Esophagus squamous epithelium (tissue), 5 donors: ENCODE measurements around the gene PARD3B. TPM values are rescaled to one million over a fixed set of nuclear protein-coding genes. Genes with fewer than 3 reads are reported as not detected.

Source experiments
- DNase-seq: peaks from one replicate; lab custom pipeline; 2025; lab: John Stamatoyannopoulos, UW
- H3K27ac ChIP-seq, 4 donors: fragments of 200-600 bp; sonication (generic); one replicate each; pipeline ENCODE4 v1.5.1; 2016 to 2019; ENCODE audit warnings: mild to moderate bottlenecking in 1 of 4
- H3K27me3 ChIP-seq, 4 donors: fragments of 200-600 bp; sonication (generic); 1 replicate in 3 of 4; 2 replicates in 1 of 4; pipeline versions ENCODE4 v1.5.1 to v1.6.0; 2017 to 2021; ENCODE audit warnings: antibody characterized with exemption in 1 of 4
- H3K36me3 ChIP-seq, 3 donors: fragments of 200-600 bp; sonication (generic); one replicate each; pipeline ENCODE4 v1.5.1; 2016 to 2019
- H3K4me1 ChIP-seq, 3 donors: fragments of 200-600 bp; sonication (generic); one replicate each; pipeline ENCODE4 v1.5.1; 2017 to 2019
- H3K4me3 ChIP-seq, 4 donors: fragments of 200-600 bp; sonication (generic); 1 replicate in 3 of 4; 2 replicates in 1 of 4; pipeline ENCODE4 v1.5.1; 2016 to 2019; ENCODE audit warnings: mild to moderate bottlenecking in 2 of 4, moderate library complexity in 1 of 4
- H3K9me3 ChIP-seq, 3 donors: fragments of 200-600 bp; sonication (generic); one replicate each; pipeline ENCODE4 v1.5.1; 2016 to 2019
- CTCF ChIP-seq, 6 experiments: fragments of 450-650 bp in 4 of 6; fragments of 200-600 bp in 2 of 6; sonication (generic) in 2 of 6; IDR thresholded peaks; one replicate each; pipeline ENCODE4 v1.5.1; 2016 to 2019; ENCODE audit warnings: antibody characterized with exemption in 6 of 6, mild to moderate bottlenecking in 4 of 6, moderate library complexity in 4 of 6
- POLR2A ChIP-seq, 4 donors: fragments of 450-650 bp; IDR thresholded peaks; one replicate each; pipeline ENCODE4 v1.6.1; 2017; ENCODE audit warnings: antibody characterized with exemption in 4 of 4, mild to moderate bottlenecking in 4 of 4, moderate library complexity in 3 of 4
- WGBS, 2 donors: methylation state at CpG; one replicate each; pipeline ENCODE4 v1.1.5; 2018; 5-methylcytosine and 5-hydroxymethylcytosine counted together
- intact Hi-C: fragments of 100-400 bp; cut with DNase I; formaldehyde crosslinking; loops from one replicate; pipeline ENCODE4 v1.15.0; 2022
- total RNA-seq, 4 donors: library from RNA; depleted of rRNA; stranded (reverse); fragments of >200 nt; gene quantifications; one replicate each; pipeline ENCODE4 v1.1.0, GENCODE V29; 2016
- donor health status: DM: yes; HTN: yes; CAD: no.

Gene PARD3B
- total RNA-seq, 4 donors from 2014 or later: 2.4 to 15.8 (median 4.3) TPM

DNA sequence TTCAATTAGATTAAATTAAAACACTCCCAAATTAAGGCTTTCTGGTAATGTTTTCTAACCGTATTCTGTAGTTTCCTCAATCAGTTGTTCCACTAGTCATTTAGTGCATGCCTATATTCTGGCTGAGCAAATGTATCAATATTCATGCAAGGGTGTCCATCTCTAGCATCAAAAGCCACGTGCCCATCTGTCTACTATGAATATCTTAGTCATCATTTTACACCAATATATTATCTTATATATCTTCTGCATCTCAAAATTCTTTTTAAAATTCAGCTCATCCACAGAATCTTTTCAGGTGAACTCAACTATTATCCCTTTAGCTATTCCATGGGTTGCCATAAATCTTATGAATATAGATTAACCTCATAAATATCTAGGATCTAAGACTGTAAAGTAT is 488.2 kb downstream of the PARD3B start:
- H3K4me3 ChIP-seq: no peak overlapping the region
- H3K27me3 ChIP-seq: no peaks in the 10 kb centered on the region
- no peak for DNase-seq
- H3K9me3 ChIP-seq: no peaks in the 10 kb centered on the region
- no peaks in the 10 kb centered on the region for H3K36me3 ChIP-seq
- TF ChIP-seq POLR2A (IDR thresholded peaks at IDR 0.05) (no peak), CTCF (IDR thresholded peaks at IDR 0.05) (no peak)
- intact Hi-C loops: no loop called here
- WGBS, 2 donors: 76 to 88% methylated on average over 2 of the region's 2 CpGs
- no peaks in the 10 kb centered on the region for H3K4me1 ChIP-seq
- no peak overlapping the region for H3K27ac ChIP-seq

DNA sequence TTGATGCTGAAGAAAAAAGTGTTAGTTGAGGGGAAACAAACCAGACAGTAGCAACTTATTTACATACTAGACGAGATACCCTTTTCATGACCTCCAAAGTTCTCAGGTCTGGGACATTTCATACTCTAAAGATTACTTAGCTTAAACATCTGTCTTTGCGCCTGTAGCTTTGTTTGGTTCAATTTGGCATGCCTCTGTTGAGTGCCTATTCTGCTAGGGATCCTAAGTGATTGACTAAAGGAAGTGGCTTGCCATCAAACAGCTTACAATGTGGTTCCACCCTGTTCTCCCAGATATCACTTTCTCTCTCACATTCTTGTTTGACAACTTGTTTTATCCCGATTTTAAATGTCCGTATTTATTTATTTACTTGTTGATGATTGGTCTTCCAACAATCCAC is 488.8 kb downstream of the PARD3B start:
- intact Hi-C loops: no loop called here
- H3K4me3 ChIP-seq: no peak overlapping the region
- no peaks in the 10 kb centered on the region for H3K36me3 ChIP-seq
- no peak for DNase-seq
- H3K27me3 ChIP-seq: no peaks in the 10 kb centered on the region
- H3K9me3 ChIP-seq: no peaks in the 10 kb centered on the region
- no peaks in the 10 kb centered on the region for H3K4me1 ChIP-seq
- no peak overlapping the region for H3K27ac ChIP-seq
- WGBS, 2 donors: 55 to 61% methylated on average over 4 of the region's 4 CpGs
- TF ChIP-seq POLR2A (IDR thresholded peaks at IDR 0.05): no peak
- TF ChIP-seq CTCF (IDR thresholded peaks at IDR 0.05): no peak

DNA sequence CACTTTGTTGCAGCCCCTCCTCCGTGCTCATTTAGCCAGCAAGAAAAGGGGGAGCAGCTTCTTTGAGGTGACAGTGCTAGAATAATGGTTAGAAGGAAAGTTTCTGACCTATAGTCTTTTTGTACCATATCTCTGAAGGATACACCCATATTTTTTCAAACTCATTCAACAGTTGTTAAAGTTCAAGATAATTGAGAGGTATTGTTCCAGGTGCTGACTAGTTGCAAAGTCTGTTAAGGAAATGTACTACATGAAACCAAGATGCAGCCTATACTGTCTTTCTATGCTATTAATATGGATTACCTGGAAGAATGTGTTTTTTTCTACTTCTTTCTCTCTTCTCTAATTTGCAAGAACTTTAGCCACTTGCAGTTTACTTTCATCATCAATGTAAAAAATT is 495.0 kb downstream of the PARD3B start:
- WGBS, 2 donors: 73 to 82% methylated on average over 1 of the region's 1 CpG
- intact Hi-C loops: no loop called here
- TF ChIP-seq CTCF (IDR thresholded peaks at IDR 0.05): no peak
- TF ChIP-seq POLR2A (IDR thresholded peaks at IDR 0.05): no peak
- Histone ChIP-seq H3K4me3 (no peak overlapping the region), H3K4me1 (no peaks in the 10 kb centered on the region), H3K27me3 (no peaks in the 10 kb centered on the region), H3K36me3 (no peaks in the 10 kb centered on the region), H3K9me3 (no peaks in the 10 kb centered on the region), H3K27ac (no peak overlapping the region)
- DNase-seq: no peak

- intact Hi-C loops: no loop called here
- no peaks in the 10 kb centered on the region for H3K27me3 ChIP-seq
- no peak for DNase-seq
- no peak overlapping the region for H3K4me3 ChIP-seq
- 87 to 95% methylated on average over 3 to 5 of the region's 5 CpGs for WGBS, 2 donors
- no peak for TF ChIP-seq POLR2A (IDR thresholded peaks at IDR 0.05)
- no peak for TF ChIP-seq CTCF (IDR thresholded peaks at IDR 0.05)
- no peaks in the 10 kb centered on the region for H3K36me3 ChIP-seq
- no peaks in the 10 kb centered on the region for H3K9me3 ChIP-seq
- H3K4me1 ChIP-seq: no peaks in the 10 kb centered on the region
- H3K27ac ChIP-seq: no peak overlapping the region
Measured at GRCh38 chr2:205041472-205042130, 496.3 kb downstream of the PARD3B start.

GRCh38 chr2:205043285-205043684 is 498.0 kb downstream of the PARD3B start:
- no peak for TF ChIP-seq POLR2A (IDR thresholded peaks at IDR 0.05)
- TF ChIP-seq CTCF (IDR thresholded peaks at IDR 0.05): no peak
- Histone ChIP-seq H3K27ac (no peak overlapping the region), H3K27me3 (no peaks in the 10 kb centered on the region), H3K4me3 (no peak overlapping the region), H3K9me3 (no peaks in the 10 kb centered on the region), H3K4me1 (no peaks in the 10 kb centered on the region), H3K36me3 (no peaks in the 10 kb centered on the region)
- intact Hi-C loops: no loop called here
- no peak for DNase-seq
